ENCODE measurements around the gene NQO2.
"Not testable (repeated sequence)": the region's sequence is repeated elsewhere in the genome, so short reads cannot be mapped to it uniquely, and the experiment has no call there.

NQO2 gene

DNA sequence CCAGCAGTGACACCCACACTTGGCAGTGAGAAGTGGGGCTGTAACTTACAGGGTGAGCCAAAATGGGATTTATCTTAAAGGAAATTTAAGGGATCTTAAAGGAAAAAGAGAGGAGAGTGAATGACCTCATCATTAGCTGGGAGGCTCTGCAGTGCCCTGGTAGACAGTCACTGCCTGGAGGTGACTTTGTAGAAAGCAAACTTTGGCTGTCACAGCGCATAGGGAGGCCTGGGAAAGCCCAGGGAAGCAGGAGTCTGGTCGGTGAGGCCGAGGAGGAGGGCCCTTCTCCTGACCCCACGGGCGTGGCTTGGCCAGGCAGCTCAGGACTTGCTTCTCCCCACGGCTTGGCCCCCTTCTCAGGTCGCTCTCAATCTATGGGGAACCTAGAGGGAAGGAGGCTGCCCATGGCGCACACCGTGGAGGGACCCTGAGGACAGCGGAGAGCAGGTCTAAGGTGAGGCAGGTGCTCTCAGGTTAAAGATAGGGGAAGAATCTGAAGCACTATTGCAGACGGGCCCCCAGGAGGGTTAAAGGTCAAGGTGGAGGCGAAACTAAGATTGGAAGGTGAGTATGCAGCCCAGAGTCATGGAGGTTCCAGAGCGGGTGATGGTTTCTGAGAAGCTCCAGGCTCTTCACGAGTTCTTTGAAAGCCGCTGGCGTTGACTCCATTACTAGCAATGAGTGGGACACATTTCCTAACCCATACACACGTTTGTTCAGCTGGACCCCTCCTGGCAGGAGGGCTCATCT lies 53.0 kb downstream of the NQO2 start:
- DNase-seq = no peak

GRCh38 chr6:3053231-3053508 lies 53.5 kb downstream of the NQO2 start:
- no peak overlapping the region for H3K27ac Mint-ChIP-seq
- H3K4me3 Mint-ChIP-seq = peak overlapping the region; percentile 81

More for the DNA sequence above, 53.0 kb downstream of the NQO2 start:
- Mint-ChIP-seq H3K9me3 (no peaks in the 10 kb centered on the region), H3K27ac (no peak overlapping the region), H3K27me3 (ENCODE audit: low read depth, poor library complexity) (peaks cover 36% of the 10 kb centered on the region), H3K4me3 (peak overlapping the region; percentile 81), H3K4me1 (peaks cover 24% of the 10 kb centered on the region), H3K36me3 (ENCODE audit: low read depth) (no peaks in the 10 kb centered on the region)
- TF ChIP-seq CTCF (IDR thresholded peaks at IDR 0.05) = no peak

GRCh38 chr6:3054229-3055157 lies 54.8 kb downstream of the NQO2 start:
- Mint-ChIP-seq H3K4me1 (peaks cover 24% of the 10 kb centered on the region), H3K27me3 (ENCODE audit: low read depth, poor library complexity) (peaks cover 42% of the 10 kb centered on the region), H3K4me3 (peak overlapping the region; percentile 83)
- not testable (repeated sequence) for DNase-seq; H3K27ac Mint-ChIP-seq; H3K9me3 Mint-ChIP-seq; H3K36me3 Mint-ChIP-seq (ENCODE audit: low read depth)

More at GRCh38 chr6:3053231-3053508, 53.5 kb downstream of the NQO2 start:
- TF ChIP-seq CTCF (IDR thresholded peaks at IDR 0.05) = no peak
- peaks cover 24% of the 10 kb centered on the region for H3K4me1 Mint-ChIP-seq
- DNase-seq = no peak
- no peaks in the 10 kb centered on the region for H3K36me3 Mint-ChIP-seq (ENCODE audit: low read depth)
- H3K9me3 Mint-ChIP-seq = no peaks in the 10 kb centered on the region
- H3K27me3 Mint-ChIP-seq (ENCODE audit: low read depth, poor library complexity) = peaks cover 40% of the 10 kb centered on the region

- not testable (repeated sequence) for H3K9me3 Mint-ChIP-seq; H3K36me3 Mint-ChIP-seq (ENCODE audit: low read depth); H3K27ac Mint-ChIP-seq; DNase-seq
- H3K4me1 Mint-ChIP-seq = peaks cover 24% of the 10 kb centered on the region
- H3K4me3 Mint-ChIP-seq = peak overlapping the region; percentile 83
- H3K27me3 Mint-ChIP-seq (ENCODE audit: low read depth, poor library complexity) = peaks cover 42% of the 10 kb centered on the region
Measured at GRCh38 chr6:3055158-3055499, 55.4 kb downstream of the NQO2 start.

DNA sequence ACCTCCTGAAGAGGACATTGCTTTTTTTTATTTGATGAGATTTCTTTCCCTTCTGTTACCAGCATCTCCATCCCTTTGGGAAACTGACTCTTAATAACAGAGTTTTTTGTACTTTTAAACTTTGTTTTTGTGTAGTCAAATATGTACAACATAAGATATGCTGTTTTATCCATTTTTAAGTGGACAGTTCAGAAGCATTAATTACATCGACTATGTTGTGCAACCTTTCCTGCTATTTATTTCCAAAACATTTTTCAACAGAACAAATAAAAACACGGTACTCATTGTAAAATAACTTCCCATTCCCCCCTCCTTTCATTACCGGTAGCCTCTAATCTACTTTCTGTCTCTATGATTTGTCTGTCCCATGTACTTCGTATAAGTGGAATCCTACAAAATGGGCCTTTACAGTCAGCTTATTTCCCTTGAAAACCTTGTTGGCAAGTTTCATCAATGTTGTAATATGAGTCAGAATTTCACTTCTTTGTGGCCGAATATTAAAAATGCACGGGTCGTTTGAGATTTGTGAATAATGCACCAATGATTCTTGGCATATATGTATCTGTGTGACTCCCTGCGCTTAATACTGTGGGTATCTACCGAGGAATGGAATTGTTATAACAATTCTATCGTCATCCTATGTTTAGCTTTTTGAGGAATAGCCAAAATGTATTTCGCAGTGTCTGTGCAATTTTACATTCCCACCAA lies 57.5 kb downstream of the NQO2 start:
- H3K4me1 Mint-ChIP-seq = peaks cover 23% of the 10 kb centered on the region
- peaks cover 44% of the 10 kb centered on the region for H3K27me3 Mint-ChIP-seq (ENCODE audit: low read depth, poor library complexity)
- no peaks in the 10 kb centered on the region for H3K36me3 Mint-ChIP-seq (ENCODE audit: low read depth)

GRCh38 chr6:3058957-3059356 lies 59.3 kb downstream of the NQO2 start:
- peaks cover 12% of the 10 kb centered on the region for H3K4me1 Mint-ChIP-seq
- peaks cover 31% of the 10 kb centered on the region for H3K27me3 Mint-ChIP-seq (ENCODE audit: low read depth, poor library complexity)
- H3K27ac Mint-ChIP-seq = no peak overlapping the region
- H3K36me3 Mint-ChIP-seq (ENCODE audit: low read depth) = no peaks in the 10 kb centered on the region
- H3K4me3 Mint-ChIP-seq = no peak overlapping the region
- H3K9me3 Mint-ChIP-seq = peaks cover 4% of the 10 kb centered on the region
- TF ChIP-seq CTCF (IDR thresholded peaks at IDR 0.05) = no peak
- no peak for DNase-seq

More for the DNA sequence above, 57.5 kb downstream of the NQO2 start:
- H3K27ac Mint-ChIP-seq = no peak overlapping the region
- no peak overlapping the region for H3K4me3 Mint-ChIP-seq
- no peak for TF ChIP-seq CTCF (IDR thresholded peaks at IDR 0.05)
- H3K9me3 Mint-ChIP-seq = peaks cover 4% of the 10 kb centered on the region
- DNase-seq = no peak

DNA sequence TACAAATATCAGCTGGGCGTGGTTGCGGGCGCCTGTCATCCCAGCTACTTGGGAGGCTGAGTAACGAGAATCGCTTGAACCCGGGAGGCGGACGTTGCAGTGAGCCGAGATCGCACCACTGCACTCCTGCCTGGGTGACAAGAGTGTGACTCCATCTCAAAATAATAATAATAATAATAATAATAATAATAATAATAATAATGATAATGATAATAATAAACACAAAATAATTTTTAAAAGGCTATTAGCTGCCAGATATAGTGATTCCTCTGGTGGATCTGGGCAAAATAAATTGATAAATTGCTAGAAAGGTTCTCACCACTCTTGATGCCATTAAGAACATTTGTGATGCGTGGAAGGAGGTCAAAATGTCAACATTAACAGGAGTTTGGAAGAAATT lies 60.4 kb downstream of the NQO2 start:
- H3K4me1 Mint-ChIP-seq = peaks cover 13% of the 10 kb centered on the region
- peaks cover 10% of the 10 kb centered on the region for H3K9me3 Mint-ChIP-seq
- H3K36me3 Mint-ChIP-seq (ENCODE audit: low read depth); DNase-seq; H3K4me3 Mint-ChIP-seq; H3K27ac Mint-ChIP-seq: not testable (repeated sequence)
- peaks cover 28% of the 10 kb centered on the region for H3K27me3 Mint-ChIP-seq (ENCODE audit: low read depth, poor library complexity)
